Astrocyte of the spinal cord (primary cell): ENCODE measurements around the gene VPS29.
"Not testable (repeated sequence)": the region's sequence is repeated elsewhere in the genome, so short reads cannot be mapped to it uniquely, and the experiment has no call there.

Source experiments
- DNase-seq: peaks from one replicate; pipeline ENCODE4 v3.0.0; 2011; ENCODE audit warnings: low read depth, low spot score
- H3K4me3 ChIP-seq: 2 replicates; pipeline ENCODE4 v1.5.1; 2011; ENCODE audit warnings: low read depth, mild to moderate bottlenecking, low read length, moderate library complexity
- CTCF ChIP-seq: IDR thresholded peaks from 2 replicates; pipeline ENCODE4 v1.5.1; 2012; ENCODE audit warnings: low read depth, mild to moderate bottlenecking, low read length, inconsistent platforms
- in situ Hi-C: cut with HindIII; loops from 2 replicates; pipeline ENCODE4 v1.10.0; 2017; ENCODE audit warnings: low sequenced_read_pairs

The VPS29 gene

GRCh38 chr12:110530511-110530910 is 28.6 kb upstream of the VPS29 start:
- no peak for TF ChIP-seq CTCF
- no peak overlapping the region for H3K4me3 ChIP-seq
- no peak for DNase-seq
- in situ Hi-C loops, result no loop called here

GRCh38 chr12:110528277-110528839 is 26.4 kb upstream of the VPS29 start:
- DNase-seq, result no peak
- in situ Hi-C loops, result no loop called here
- TF ChIP-seq CTCF, result no peak

GRCh38 chr12:110520876-110521712 is 19.2 kb upstream of the VPS29 start:
- in situ Hi-C loops, DNase-seq, H3K4me3 ChIP-seq: not testable (repeated sequence)

More at GRCh38 chr12:110528277-110528839, 26.4 kb upstream of the VPS29 start:
- no peak overlapping the region for H3K4me3 ChIP-seq

- H3K4me3 ChIP-seq, DNase-seq, in situ Hi-C loops: not testable (repeated sequence)
These were observed 16.1 kb upstream of the VPS29 start for GRCh38 chr12:110518014-110518413.

- DNase-seq, result no peak
- TF ChIP-seq CTCF, result no peak
- in situ Hi-C loops, result no loop called here
- no peak overlapping the region for H3K4me3 ChIP-seq
These were observed 15.1 kb upstream of the VPS29 start for GRCh38 chr12:110516995-110517394.

GRCh38 chr12:110514363-110514762 is 12.5 kb upstream of the VPS29 start:
- in situ Hi-C loops, result no loop called here
- no peak for DNase-seq
- no peak overlapping the region for H3K4me3 ChIP-seq
- TF ChIP-seq CTCF, result no peak

GRCh38 chr12:110513842-110514241 is 11.9 kb upstream of the VPS29 start:
- H3K4me3 ChIP-seq, result no peak overlapping the region
- in situ Hi-C loops, result no loop called here
- TF ChIP-seq CTCF, result no peak

More at GRCh38 chr12:110513842-110514241, 11.9 kb upstream of the VPS29 start:
- no peak for DNase-seq
